Loucy (cell line): ENCODE measurements around the gene PCDHB11.
"Not testable (repeated sequence)": the region's sequence is repeated elsewhere in the genome, so short reads cannot be mapped to it uniquely, and the experiment has no call there.

Experiments used
- CTCF ChIP-seq: fragments of 200-600 bp; sonication (generic); conservative IDR thresholded peaks from 2 replicates; pipeline ENCODE4 v1.5.1; 2014; ENCODE audit warnings: mild to moderate bottlenecking, antibody characterized with exemption, low read length
- EZH2phosphoT487 ChIP-seq: fragments of 200-600 bp; IDR thresholded peaks from 2 replicates; pipeline ENCODE4 v1.6.1; 2018; ENCODE audit warnings: antibody characterized with exemption, mild to moderate bottlenecking, moderate library complexity, borderline replicate concordance

GRCh38 chr5:141151632-141152031 is 47.8 kb upstream of the PCDHB11 start:
- TF ChIP-seq CTCF, EZH2phosphoT487: not testable (repeated sequence)
